ENCODE measurements around the gene RNASE13.

RNASE13 gene

GRCh38 chr14:21034707-21035106 is at the start of gene RNASE13:
RNASE13 (minus strand) TSS chr14:21034807; CDS start chr14:21034288, 519 bp downstream.
- DNase-seq = no peak

- no peak for DNase-seq
Measured at GRCh38 chr14:21084396-21084795, 49.8 kb upstream of the RNASE13 start.

GRCh38 chr14:21083565-21084325 is 49.1 kb upstream of the RNASE13 start:
- no peak for DNase-seq

GRCh38 chr14:21081521-21082142 is 47.0 kb upstream of the RNASE13 start:
- DNase-seq = no peak

- no peak for DNase-seq
Measured at GRCh38 chr14:21078726-21079125, 44.1 kb upstream of the RNASE13 start.

- no peak for DNase-seq
Measured at GRCh38 chr14:21078287-21078686, 43.7 kb upstream of the RNASE13 start.

- DNase-seq = no peak
Measured at GRCh38 chr14:21077672-21078071, 43.1 kb upstream of the RNASE13 start.

- DNase-seq = no peak
Measured at GRCh38 chr14:21075719-21076437, 41.3 kb upstream of the RNASE13 start.

- DNase-seq = no peak
Measured at GRCh38 chr14:21074398-21075272, 40.0 kb upstream of the RNASE13 start.

- DNase-seq = no peak
Measured at GRCh38 chr14:21073921-21074320, 39.3 kb upstream of the RNASE13 start.

- no peak for DNase-seq
Measured at GRCh38 chr14:21072781-21073339, 38.3 kb upstream of the RNASE13 start.

- DNase-seq = peak; percentile 84
Measured at GRCh38 chr14:21072031-21072473, 37.4 kb upstream of the RNASE13 start.

GRCh38 chr14:21071225-21072030 is 36.8 kb upstream of the RNASE13 start:
- DNase-seq = peak; percentile 93

GRCh38 chr14:21070610-21071224 is 36.1 kb upstream of the RNASE13 start:
- DNase-seq = peak; percentile 34

- peak; percentile 61 for DNase-seq
Measured at GRCh38 chr14:21070083-21070609, 35.5 kb upstream of the RNASE13 start, which contains the start of gene ARHGEF40. ARHGEF40 (plus strand) TSS chr14:21070304; CDS start chr14:21070397, 93 bp downstream.

- no peak for DNase-seq
Measured at GRCh38 chr14:21069388-21070082, 34.9 kb upstream of the RNASE13 start.

GRCh38 chr14:21068521-21069387 is 34.1 kb upstream of the RNASE13 start:
- DNase-seq = peak; percentile 77

GRCh38 chr14:21066882-21067502 is 32.4 kb upstream of the RNASE13 start:
- DNase-seq = no peak

Data from suppressor macrophage treated with lipopolysaccharide for 4 hours (primary cell).